ENCODE measurements around the gene KHNYN.
"Not testable (repeated sequence)": the region's sequence is repeated elsewhere in the genome, so short reads cannot be mapped to it uniquely, and the experiment has no call there.

Gene KHNYN

GRCh38 chr14:24429395-24430142 is at the start of gene KHNYN, which contains the start of gene CBLN3:
KHNYN (plus strand) TSS chr14:24429954; CDS start chr14:24430731, 777 bp downstream.
CBLN3 (minus strand) TSS chr14:24429668; CDS start chr14:24429054, 614 bp downstream.
- peak; percentile 12 to 67 for DNase-seq

- DNase-seq = no peak
Observed at GRCh38 chr14:24381363-24382063, 48.2 kb upstream of the KHNYN start.

GRCh38 chr14:24382064-24382371 is 47.7 kb upstream of the KHNYN start:
- DNase-seq = no peak

- no peak for DNase-seq
Observed at GRCh38 chr14:24384169-24384568, 45.6 kb upstream of the KHNYN start.

- no peak for DNase-seq
Observed at GRCh38 chr14:24385524-24385923, 44.2 kb upstream of the KHNYN start.

GRCh38 chr14:24387009-24387345 is 42.8 kb upstream of the KHNYN start:
- no peak for DNase-seq

- DNase-seq = not testable (repeated sequence)
Observed at GRCh38 chr14:24387579-24387978, 42.2 kb upstream of the KHNYN start.

- DNase-seq = no peak
Observed at GRCh38 chr14:24388474-24389179, 41.1 kb upstream of the KHNYN start.

- no peak for DNase-seq
Observed at GRCh38 chr14:24389226-24389848, 40.4 kb upstream of the KHNYN start.

- no peak for DNase-seq
Observed at GRCh38 chr14:24390701-24391468, 38.9 kb upstream of the KHNYN start.

GRCh38 chr14:24392325-24393091 is 37.2 kb upstream of the KHNYN start:
- no peak for DNase-seq

GRCh38 chr14:24394275-24394674 is 35.5 kb upstream of the KHNYN start:
- DNase-seq = no peak

- DNase-seq = no peak
Observed at GRCh38 chr14:24395609-24396582, 33.9 kb upstream of the KHNYN start.

GRCh38 chr14:24397639-24398292 is 32.0 kb upstream of the KHNYN start:
- no peak for DNase-seq

- no peak for DNase-seq
Observed at GRCh38 chr14:24398293-24398652, 31.5 kb upstream of the KHNYN start.

GRCh38 chr14:24398653-24399446 is 30.9 kb upstream of the KHNYN start, which contains the start of gene NYNRIN:
NYNRIN (plus strand) TSS chr14:24399003; CDS start chr14:24399247, 244 bp downstream.
- DNase-seq = no peak

GRCh38 chr14:24399447-24399822 is 30.3 kb upstream of the KHNYN start:
- DNase-seq = no peak

- no peak for DNase-seq
Observed at GRCh38 chr14:24399999-24400718, 29.6 kb upstream of the KHNYN start.
